Mesodermal cell (in vitro differentiated cells): ENCODE results near the gene IFNGR2.

Experiments used
- H3K27ac ChIP-seq: 2 replicates; pipeline ENCODE4 v1.7.0; 2013; ENCODE audit warnings: mild to moderate bottlenecking, low read depth, low read length, moderate library complexity; ENCODE audit not compliant: severe bottlenecking
- H3K36me3 ChIP-seq: 2 replicates; pipeline ENCODE4 v1.7.1; 2013; ENCODE audit warnings: mild to moderate bottlenecking, low read length, moderate library complexity; ENCODE audit not compliant: control insufficient read depth, insufficient read depth
- H3K4me1 ChIP-seq: one replicate; pipeline ENCODE4 v1.7.1; 2013; ENCODE audit warnings: mild to moderate bottlenecking, low read length; ENCODE audit not compliant: insufficient read depth, control insufficient read depth, poor library complexity, severe bottlenecking
- H3K4me3 ChIP-seq: 2 replicates; pipeline ENCODE4 v1.7.0; 2013; ENCODE audit warnings: low read length, control low read depth, mild to moderate bottlenecking; ENCODE audit not compliant: insufficient read depth, poor library complexity, severe bottlenecking; ENCODE audit errors: extremely low read depth
- H3K9me3 ChIP-seq: 2 replicates; pipeline ENCODE4 v1.7.1; 2013; ENCODE audit warnings: mild to moderate bottlenecking, low read length, moderate library complexity; ENCODE audit not compliant: control insufficient read depth
- WGBS, 2 experiments: methylation state at CpG; one replicate each; pipeline ENCODE4 v1.1.5; 2013; ENCODE audit warnings: missing lambda C conversion rate in 2 of 2; ENCODE audit not compliant: insufficient coverage in 2 of 2; 5-methylcytosine and 5-hydroxymethylcytosine counted together

Gene IFNGR2

DNA sequence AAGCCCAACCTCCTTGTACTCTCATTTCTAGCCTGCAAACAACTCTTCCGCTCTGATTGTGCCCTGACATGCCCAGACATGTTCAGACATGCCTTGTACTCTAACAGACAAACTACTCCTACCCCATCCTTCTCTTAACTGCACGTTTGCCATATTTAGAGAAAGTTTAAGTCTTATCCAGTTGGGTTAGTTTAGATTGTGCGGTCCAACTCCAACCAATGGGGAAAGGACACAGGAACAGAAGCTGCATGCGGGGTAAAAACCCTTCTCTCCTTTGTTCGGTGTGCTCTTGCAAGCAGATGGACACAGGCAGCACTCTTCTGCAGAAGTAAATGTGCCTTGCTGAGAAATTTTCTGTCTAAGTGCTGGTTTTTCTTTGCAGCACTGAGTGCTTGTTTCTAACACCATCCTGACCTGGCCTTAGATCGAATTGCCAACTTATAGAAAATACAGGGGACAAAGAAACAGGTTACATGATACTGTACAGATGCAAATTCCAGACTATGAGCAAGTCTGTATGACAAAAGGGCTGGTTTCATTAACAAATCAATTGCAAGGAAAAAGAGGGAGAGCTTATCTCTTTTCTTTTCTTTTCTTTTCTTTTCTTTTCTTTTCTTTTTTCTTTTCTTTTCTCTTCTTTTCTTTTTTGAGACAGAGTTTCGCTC, 35.8 kb upstream of the IFNGR2 start:
- Histone ChIP-seq H3K4me1 (no peaks in the 10 kb centered on the region), H3K4me3 (no peak overlapping the region), H3K36me3 (no peaks in the 10 kb centered on the region), H3K9me3 (peaks cover 37% of the 10 kb centered on the region), H3K27ac (peak overlapping the region; percentile 58)
- 87 to 91% methylated on average over 4 to 7 of the region's 7 CpGs for WGBS, 2 experiments

DNA sequence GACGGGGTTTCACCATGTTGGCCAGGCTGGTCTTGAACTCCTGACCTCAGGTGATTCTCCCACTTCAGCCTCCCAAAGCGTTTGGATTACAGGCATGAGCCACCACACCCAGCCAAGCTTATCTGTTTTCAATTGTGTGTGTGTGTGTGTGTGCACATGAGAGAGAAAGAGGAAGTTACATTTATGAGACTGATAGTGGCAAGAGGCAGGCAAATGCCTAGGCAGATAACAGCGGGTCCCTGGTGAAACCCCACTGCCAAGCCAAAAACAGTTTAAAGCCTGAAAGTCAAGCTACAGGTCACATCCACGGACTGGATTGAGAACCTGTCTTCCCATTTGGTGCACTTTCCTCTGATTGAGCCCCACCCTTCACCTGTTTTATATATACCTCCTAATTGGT, 35.1 kb upstream of the IFNGR2 start:
- Histone ChIP-seq H3K4me3 (no peak overlapping the region), H3K4me1 (no peaks in the 10 kb centered on the region), H3K27ac (no peak overlapping the region), H3K9me3 (peaks cover 37% of the 10 kb centered on the region), H3K36me3 (no peaks in the 10 kb centered on the region)
- WGBS, 2 experiments, result 94% methylated on average over 2 to 3 of the region's 4 CpGs

- 90% methylated on average over 3 of the region's 3 CpGs; no CpG with 5 or more reads in 1 of the 2 experiments for WGBS, 2 experiments
- H3K36me3 ChIP-seq, result no peaks in the 10 kb centered on the region
- H3K9me3 ChIP-seq, result peaks cover 37% of the 10 kb centered on the region
- no peak overlapping the region for H3K4me3 ChIP-seq
- H3K4me1 ChIP-seq, result no peaks in the 10 kb centered on the region
- H3K27ac ChIP-seq, result no peak overlapping the region
Measured at GRCh38 chr21:33368576-33368975, 34.6 kb upstream of the IFNGR2 start.

DNA sequence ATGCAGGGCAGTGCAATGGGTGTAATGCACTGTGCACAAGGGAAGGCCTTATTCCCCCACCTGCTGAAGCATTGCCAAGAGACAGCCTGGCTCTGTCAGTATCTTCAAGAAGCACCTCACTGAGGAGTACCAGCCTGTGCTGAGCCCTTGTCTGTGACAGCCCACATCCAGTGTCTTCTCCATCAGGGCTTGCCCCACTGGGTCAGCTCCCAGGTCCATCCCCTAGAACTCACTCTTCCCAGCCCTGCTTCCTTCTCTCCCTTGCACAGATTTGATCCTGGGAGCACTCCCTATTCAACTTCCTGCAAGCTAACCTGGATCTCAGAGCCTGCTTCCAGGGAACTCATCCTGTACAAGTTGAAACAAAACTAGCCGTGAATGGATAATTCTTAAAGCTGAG, 33.6 kb upstream of the IFNGR2 start:
- no peaks in the 10 kb centered on the region for H3K4me1 ChIP-seq
- no peaks in the 10 kb centered on the region for H3K36me3 ChIP-seq
- H3K4me3 ChIP-seq, result no peak overlapping the region
- H3K9me3 ChIP-seq, result peaks cover 37% of the 10 kb centered on the region
- H3K27ac ChIP-seq, result no peak overlapping the region
- WGBS, 2 experiments, result no CpG with 5 or more reads among the region's 1 CpG

GRCh38 chr21:33370305-33370704, 32.9 kb upstream of the IFNGR2 start:
- Histone ChIP-seq H3K4me1 (no peaks in the 10 kb centered on the region), H3K27ac (no peak overlapping the region), H3K4me3 (no peak overlapping the region), H3K9me3 (peaks cover 37% of the 10 kb centered on the region), H3K36me3 (no peaks in the 10 kb centered on the region)
- 94 to 100% methylated on average over 1 to 2 of the region's 2 CpGs for WGBS, 2 experiments

DNA sequence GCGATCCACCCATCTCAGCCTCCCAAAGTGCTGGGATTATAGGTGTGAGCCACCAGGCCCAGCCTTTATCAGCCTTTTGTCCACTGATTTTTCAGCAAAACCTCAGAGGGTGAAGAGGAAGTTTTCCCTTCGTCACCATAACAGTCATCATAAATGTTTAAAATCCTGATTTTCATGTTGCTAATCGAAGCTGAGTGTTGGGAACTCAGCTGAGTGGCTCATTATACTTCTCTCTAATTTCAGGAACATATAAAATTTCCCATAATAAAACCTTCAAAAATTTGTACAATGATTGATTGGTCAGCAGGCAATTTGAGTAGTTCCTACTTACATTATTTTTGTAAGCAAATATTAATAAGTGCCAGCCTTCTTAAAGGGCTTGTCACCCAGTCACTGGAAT, 31.8 kb upstream of the IFNGR2 start:
- H3K4me3 ChIP-seq, result no peak overlapping the region
- no peak overlapping the region for H3K27ac ChIP-seq
- 93 to 100% methylated on average over 1 to 2 of the region's 3 CpGs for WGBS, 2 experiments
- no peaks in the 10 kb centered on the region for H3K4me1 ChIP-seq
- no peaks in the 10 kb centered on the region for H3K36me3 ChIP-seq
- H3K9me3 ChIP-seq, result peaks cover 32% of the 10 kb centered on the region

DNA sequence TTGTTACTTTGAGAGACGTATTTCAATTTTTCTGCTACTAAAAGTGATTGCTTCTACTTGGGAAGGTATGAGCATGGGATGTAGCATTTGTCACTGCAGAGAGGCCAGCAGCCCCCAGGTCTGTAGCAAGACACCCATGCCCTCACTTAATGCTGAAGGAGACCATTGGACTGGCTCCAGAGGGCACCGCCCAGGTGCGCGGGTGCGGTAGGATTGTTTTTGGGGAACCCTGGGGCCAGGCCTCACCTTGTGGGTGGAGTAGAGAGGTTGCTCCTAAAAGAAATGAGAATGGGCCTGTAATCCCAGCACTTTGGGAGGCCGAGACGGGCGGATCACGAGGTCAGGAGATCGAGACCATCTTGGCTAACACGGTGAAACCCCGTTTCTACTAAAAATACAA, 30.6 kb upstream of the IFNGR2 start:
- Histone ChIP-seq H3K36me3 (no peaks in the 10 kb centered on the region), H3K4me1 (no peaks in the 10 kb centered on the region), H3K27ac (no peak overlapping the region), H3K4me3 (no peak overlapping the region), H3K9me3 (peaks cover 21% of the 10 kb centered on the region)
- WGBS, 2 experiments, result 94 to 96% methylated on average over 3 to 5 of the region's 12 CpGs

DNA sequence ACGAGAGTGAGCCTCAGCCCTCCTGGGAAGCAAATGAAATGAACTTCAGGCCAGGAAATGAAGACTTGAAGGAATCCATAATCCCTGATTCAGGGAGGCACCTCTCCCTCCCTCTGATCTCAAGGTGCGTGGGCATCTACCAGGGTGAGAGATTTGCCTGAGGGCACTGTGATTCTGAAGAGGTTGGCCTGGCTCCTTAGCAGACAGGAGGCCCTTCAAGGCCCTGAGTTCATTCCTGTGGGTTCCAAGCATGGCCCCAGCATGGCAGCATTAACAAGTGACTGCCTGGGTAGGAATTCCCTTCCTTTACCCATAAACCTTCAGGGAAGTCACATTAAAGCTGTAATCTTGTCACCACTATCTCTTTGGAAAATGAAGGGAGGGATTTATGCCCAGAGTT, 29.8 kb upstream of the IFNGR2 start:
- H3K9me3 ChIP-seq, result peaks cover 16% of the 10 kb centered on the region

GRCh38 chr21:33374080-33374449, 29.1 kb upstream of the IFNGR2 start:
- Histone ChIP-seq H3K27ac (no peak overlapping the region), H3K4me1 (no peaks in the 10 kb centered on the region), H3K36me3 (no peaks in the 10 kb centered on the region), H3K4me3 (no peak overlapping the region), H3K9me3 (peaks cover 13% of the 10 kb centered on the region)
- WGBS, 2 experiments, result 100% methylated on average over 1 to 2 of the region's 2 CpGs

More for the DNA sequence above, 29.8 kb upstream of the IFNGR2 start:
- Histone ChIP-seq H3K27ac (no peak overlapping the region), H3K4me3 (no peak overlapping the region), H3K4me1 (no peaks in the 10 kb centered on the region), H3K36me3 (no peaks in the 10 kb centered on the region)
- 60 to 80% methylated on average over 1 of the region's 2 CpGs for WGBS, 2 experiments

DNA sequence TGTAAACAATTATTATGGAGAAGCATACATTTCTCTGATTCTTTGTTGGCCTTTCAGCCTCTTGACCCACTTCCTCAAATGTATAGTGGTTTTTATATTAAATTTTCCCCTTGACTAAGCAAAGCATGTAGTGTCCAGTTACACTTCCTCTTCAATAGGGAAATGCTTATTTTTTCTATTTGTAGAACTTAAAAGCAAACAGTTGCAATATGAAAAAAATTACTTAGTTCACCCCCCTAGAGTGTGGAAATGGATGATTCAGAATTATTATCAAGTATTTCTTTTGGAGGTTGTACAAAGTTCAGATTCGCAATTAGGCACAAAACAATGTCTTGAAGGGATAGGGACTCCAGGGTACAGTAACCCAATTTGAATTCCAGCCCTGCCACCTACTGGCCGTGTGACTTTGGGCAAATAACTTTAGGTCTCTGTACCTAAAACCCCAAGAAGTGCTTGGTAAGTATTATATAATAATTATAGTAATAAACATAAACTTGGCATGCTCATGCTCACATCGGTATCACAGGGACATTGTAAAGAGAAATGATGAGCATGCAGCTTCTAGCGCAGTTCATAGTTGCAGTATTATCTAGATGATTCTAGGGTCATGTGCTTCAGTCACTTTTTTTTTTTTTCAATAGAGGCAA, 28.6 kb upstream of the IFNGR2 start:
- 57 to 60% methylated on average over 2 of the region's 4 CpGs for WGBS, 2 experiments

DNA sequence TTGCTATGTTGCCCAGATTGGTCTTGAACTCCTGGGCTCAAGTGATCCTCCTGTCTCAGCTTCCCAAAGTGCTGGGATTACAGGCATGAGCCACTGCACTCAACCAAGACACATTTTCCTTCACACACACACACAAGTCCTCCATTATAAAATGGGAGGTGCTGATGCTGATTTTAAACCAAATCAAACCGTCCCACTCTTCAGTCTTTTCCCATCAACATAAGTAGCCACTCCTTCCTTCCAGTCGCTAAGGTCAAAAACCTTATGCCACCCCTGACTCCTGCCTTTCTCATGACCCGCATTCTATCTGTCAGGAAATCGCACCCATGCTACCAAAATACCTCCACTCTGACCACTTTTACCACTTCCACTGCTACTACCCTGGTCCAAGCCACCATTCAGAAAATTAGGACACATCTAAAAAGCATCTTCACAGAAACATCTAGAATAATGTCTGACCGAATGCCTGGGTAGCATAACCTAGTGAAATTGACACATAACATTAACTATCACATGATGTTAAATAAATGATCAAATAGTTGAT, 28.0 kb upstream of the IFNGR2 start:
- H3K36me3 ChIP-seq, result no peaks in the 10 kb centered on the region
- H3K27ac ChIP-seq, result no peak overlapping the region
- peaks cover 4% of the 10 kb centered on the region for H3K9me3 ChIP-seq
- 73 to 90% methylated on average over 3 to 4 of the region's 5 CpGs for WGBS, 2 experiments
- no peak overlapping the region for H3K4me3 ChIP-seq
- H3K4me1 ChIP-seq, result peaks cover 10% of the 10 kb centered on the region

More for the DNA sequence above, 28.6 kb upstream of the IFNGR2 start:
- H3K9me3 ChIP-seq, result peaks cover 10% of the 10 kb centered on the region
- H3K4me1 ChIP-seq, result peaks cover 4% of the 10 kb centered on the region
- H3K27ac ChIP-seq, result no peak overlapping the region
- H3K36me3 ChIP-seq, result no peaks in the 10 kb centered on the region
- no peak overlapping the region for H3K4me3 ChIP-seq
